Gastrocnemius medialis (tissue), 4 donors: ENCODE results near the gene C13orf46.

ENCODE experiments used
- CTCF ChIP-seq, 5 experiments: fragments of 450-650 bp in 3 of 5; fragments of 200-600 bp in 2 of 5; sonication (generic) in 2 of 5; IDR thresholded peaks in 4 of 5; conservative IDR thresholded peaks in 1 of 5; 1 replicate in 4 of 5; 2 replicates in 1 of 5; pipeline ENCODE4 v1.5.1; 2016 to 2019; ENCODE audit warnings: antibody characterized with exemption in 5 of 5, mild to moderate bottlenecking in 3 of 5, moderate library complexity in 3 of 5
- POLR2A ChIP-seq, 2 donors: fragments of 450-650 bp; IDR thresholded peaks; one replicate each; pipeline ENCODE4 v1.6.1; 2017; ENCODE audit warnings: antibody characterized with exemption in 2 of 2, mild to moderate bottlenecking in 2 of 2, moderate library complexity in 2 of 2

GRCh38 chr13:113922412-113923118, 51.3 kb downstream of the C13orf46 start:
- TF ChIP-seq CTCF (IDR thresholded peaks at IDR 0.05 in 4 of 5, conservative IDR thresholded peaks at IDR 0.05 in 1 of 5) (no peak), POLR2A (IDR thresholded peaks at IDR 0.05) (no peak)
